NCI-H82 treated with DMSO at 0.1 percent for 48 hours (cell line): ENCODE data around the gene CDK17.
"Not testable (repeated sequence)": the region's sequence is repeated elsewhere in the genome, so short reads cannot be mapped to it uniquely, and the experiment has no call there.

Experiments used
- DNase-seq: peaks from one replicate; lab custom pipeline; 2025; ENCODE audit not compliant: unreplicated experiment; lab: John Stamatoyannopoulos, UW

CDK17 gene

GRCh38 chr12:96399919-96400630, at the start of gene CDK17:
Gene CDK17, minus strand, starts transcription at chr12:96400439. Its CDS starts 65,603 bp downstream, at chr12:96334836.
- peak; percentile 58 for DNase-seq

GRCh38 chr12:96448300-96448699, 48.1 kb upstream of the CDK17 start:
- no peak for DNase-seq

GRCh38 chr12:96447256-96447655, 47.0 kb upstream of the CDK17 start:
- no peak for DNase-seq

GRCh38 chr12:96445691-96446583, 45.7 kb upstream of the CDK17 start:
- DNase-seq: no peak

GRCh38 chr12:96444399-96444798, 44.2 kb upstream of the CDK17 start:
- DNase-seq: no peak

GRCh38 chr12:96442906-96443305, 42.7 kb upstream of the CDK17 start:
- DNase-seq: no peak

- no peak for DNase-seq
Measured at GRCh38 chr12:96441816-96442215, 41.6 kb upstream of the CDK17 start.

- no peak for DNase-seq
Measured at GRCh38 chr12:96438330-96438729, 38.1 kb upstream of the CDK17 start.

- no peak for DNase-seq
Measured at GRCh38 chr12:96437171-96437445, 36.9 kb upstream of the CDK17 start.

GRCh38 chr12:96436366-96437170, 36.3 kb upstream of the CDK17 start:
- DNase-seq: no peak

GRCh38 chr12:96434107-96434506, 33.9 kb upstream of the CDK17 start:
- DNase-seq: no peak

- DNase-seq: not testable (repeated sequence)
Measured at GRCh38 chr12:96432496-96433321, 32.5 kb upstream of the CDK17 start.

GRCh38 chr12:96431067-96431466, 30.8 kb upstream of the CDK17 start:
- no peak for DNase-seq

- no peak for DNase-seq
Measured at GRCh38 chr12:96427269-96427729, 27.1 kb upstream of the CDK17 start.

- DNase-seq: no peak
Measured at GRCh38 chr12:96425951-96426350, 25.7 kb upstream of the CDK17 start.

- DNase-seq: no peak
Measured at GRCh38 chr12:96425321-96425720, 25.1 kb upstream of the CDK17 start.

- DNase-seq: no peak
Measured at GRCh38 chr12:96424601-96425000, 24.4 kb upstream of the CDK17 start.

GRCh38 chr12:96422192-96422591, 22.0 kb upstream of the CDK17 start:
- no peak for DNase-seq

- no peak for DNase-seq
Measured at GRCh38 chr12:96421014-96421413, 20.8 kb upstream of the CDK17 start.

GRCh38 chr12:96420277-96420835, 20.1 kb upstream of the CDK17 start:
- no peak for DNase-seq
